Mucosa of rectum (tissue), 2 donors: ENCODE data around the gene FOXA1.

ENCODE experiments used
- H3K27ac ChIP-seq, 2 donors: one replicate each; pipeline ENCODE4 v1.7.0; 2013; ENCODE audit warnings: inconsistent platforms in 2 of 2, low read depth in 2 of 2, low read length in 2 of 2
- H3K27me3 ChIP-seq, 2 donors: one replicate each; pipeline ENCODE4 v1.7.0; 2013; ENCODE audit warnings: low read length in 2 of 2; ENCODE audit not compliant: control insufficient read depth in 2 of 2, insufficient read depth in 2 of 2
- H3K36me3 ChIP-seq, 2 donors: one replicate each; pipeline ENCODE4 v1.7.0; 2013; ENCODE audit warnings: low read length in 2 of 2; ENCODE audit not compliant: control insufficient read depth in 2 of 2, insufficient read depth in 2 of 2
- H3K4me1 ChIP-seq, 2 donors: one replicate each; pipeline ENCODE4 v1.7.0; 2013; ENCODE audit warnings: low read length in 2 of 2, mild to moderate bottlenecking in 1 of 2; ENCODE audit not compliant: control insufficient read depth in 2 of 2, insufficient read depth in 2 of 2
- H3K4me3 ChIP-seq, 2 donors: one replicate each; pipeline ENCODE4 v1.7.0; 2013; ENCODE audit warnings: low read length in 2 of 2
- H3K9ac ChIP-seq, 2 donors: one replicate each; pipeline ENCODE4 v1.7.0; 2013; ENCODE audit warnings: low read length in 2 of 2, low read depth in 1 of 2, mild to moderate bottlenecking in 1 of 2
- H3K9me3 ChIP-seq, 2 donors: one replicate each; pipeline ENCODE4 v1.7.0; 2013; ENCODE audit warnings: low read length in 2 of 2; ENCODE audit not compliant: control insufficient read depth in 2 of 2
- donor health status: healthy.
- donor health status: Normal muscosa, but diverticular disease.

FOXA1 gene

DNA sequence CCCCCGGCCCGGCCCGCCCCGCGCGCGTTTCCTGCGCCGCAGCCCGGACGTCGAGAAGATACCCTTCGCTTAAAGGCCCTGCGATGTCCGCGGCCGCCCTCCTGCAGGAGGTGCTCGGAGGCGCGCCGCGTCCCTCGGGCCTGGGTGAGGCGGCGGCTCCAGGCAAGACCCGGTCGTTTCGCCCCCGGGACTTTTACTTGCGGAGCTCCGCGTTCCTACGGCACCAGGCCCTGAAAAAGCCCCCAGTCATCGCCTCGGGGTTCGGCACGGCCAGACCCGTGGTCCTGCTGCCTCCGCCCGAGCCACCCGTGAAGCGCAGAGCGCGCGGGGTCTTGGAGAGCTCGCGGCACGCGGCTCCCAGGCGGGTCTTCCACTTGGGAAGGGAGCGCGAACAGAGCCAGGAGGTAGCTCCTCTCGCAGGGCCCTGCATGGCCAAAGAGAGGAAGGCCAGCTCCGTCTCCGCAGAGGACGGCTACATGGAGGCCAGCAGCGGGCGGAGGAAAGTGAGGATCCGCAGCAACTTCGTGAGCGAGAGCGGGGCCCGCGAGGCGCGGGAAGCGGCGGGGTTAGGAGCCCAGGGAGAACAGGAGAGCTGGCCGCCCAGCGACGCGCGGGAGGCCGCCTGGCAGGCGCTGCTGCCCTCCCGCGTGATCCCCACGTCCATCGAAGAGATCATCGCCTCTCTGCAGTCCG lies 27.3 kb upstream of the FOXA1 start:
- H3K9me3 ChIP-seq = no peaks in the 10 kb centered on the region
- H3K36me3 ChIP-seq = no peaks in the 10 kb centered on the region
- H3K27ac ChIP-seq = no peak overlapping the region
- H3K4me1 ChIP-seq = peaks cover 0 to 2% of the 10 kb centered on the region in 2 donors
- no peak overlapping the region for H3K4me3 ChIP-seq
- H3K27me3 ChIP-seq = peaks cover 0 to 2% of the 10 kb centered on the region in 2 donors
- no peak overlapping the region for H3K9ac ChIP-seq

DNA sequence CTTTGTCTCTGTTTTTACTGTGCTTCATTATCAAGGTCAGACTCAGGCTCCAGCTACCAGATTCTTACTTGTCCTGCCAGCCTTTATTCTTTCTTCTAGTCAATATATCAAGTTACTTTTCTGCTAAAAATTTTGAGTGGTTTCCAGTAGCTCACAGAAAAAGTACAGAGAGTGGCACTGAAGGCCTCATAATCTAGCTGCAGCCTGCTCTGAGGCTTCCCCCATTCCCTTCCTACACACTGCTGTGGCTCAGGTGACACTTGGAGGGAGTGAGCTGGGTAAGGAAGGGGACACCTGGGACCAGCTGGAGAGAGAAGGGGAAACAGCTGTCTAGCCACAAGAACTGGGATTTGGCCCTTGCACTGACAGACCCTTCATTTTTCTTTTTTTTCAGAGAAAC lies 25.8 kb upstream of the FOXA1 start:
- Histone ChIP-seq H3K4me1 (peaks cover 0 to 2% of the 10 kb centered on the region in 2 donors), H3K9ac (no peak overlapping the region), H3K27ac (no peak overlapping the region), H3K9me3 (peaks cover 0 to 5% of the 10 kb centered on the region in 2 donors), H3K27me3 (peaks cover 0 to 2% of the 10 kb centered on the region in 2 donors), H3K4me3 (no peak overlapping the region), H3K36me3 (no peaks in the 10 kb centered on the region)

DNA sequence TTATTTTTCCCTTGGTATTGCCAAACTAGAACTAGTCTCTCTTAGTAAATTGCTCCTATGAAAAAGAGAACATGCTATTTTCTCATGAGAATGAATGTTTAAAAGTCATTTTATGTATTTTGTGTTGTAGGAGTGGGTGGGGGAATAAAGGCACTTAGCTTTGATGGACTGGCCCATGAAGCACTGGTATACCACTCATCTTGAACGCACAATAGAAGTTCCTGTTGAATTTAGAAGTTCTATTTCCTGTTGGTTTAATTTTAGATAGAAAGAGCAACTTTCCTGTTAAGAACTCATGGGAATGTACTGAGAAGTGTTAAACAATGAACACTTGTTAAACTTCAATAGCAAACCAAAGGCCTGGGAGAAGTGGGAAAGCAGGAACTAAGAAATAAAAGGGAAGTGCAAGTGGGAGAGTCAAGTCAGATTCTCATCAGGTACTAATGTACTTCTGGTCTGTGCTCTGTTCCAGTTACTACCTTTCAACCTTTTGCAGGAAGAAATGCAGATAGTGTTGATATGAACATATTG lies 23.5 kb upstream of the FOXA1 start:
- Histone ChIP-seq H3K4me1 (peaks cover 0 to 2% of the 10 kb centered on the region in 2 donors), H3K27ac (no peak overlapping the region), H3K36me3 (no peaks in the 10 kb centered on the region), H3K9ac (no peak overlapping the region), H3K27me3 (peaks cover 0 to 2% of the 10 kb centered on the region in 2 donors), H3K4me3 (no peak overlapping the region), H3K9me3 (peaks cover 0 to 8% of the 10 kb centered on the region in 2 donors)

DNA sequence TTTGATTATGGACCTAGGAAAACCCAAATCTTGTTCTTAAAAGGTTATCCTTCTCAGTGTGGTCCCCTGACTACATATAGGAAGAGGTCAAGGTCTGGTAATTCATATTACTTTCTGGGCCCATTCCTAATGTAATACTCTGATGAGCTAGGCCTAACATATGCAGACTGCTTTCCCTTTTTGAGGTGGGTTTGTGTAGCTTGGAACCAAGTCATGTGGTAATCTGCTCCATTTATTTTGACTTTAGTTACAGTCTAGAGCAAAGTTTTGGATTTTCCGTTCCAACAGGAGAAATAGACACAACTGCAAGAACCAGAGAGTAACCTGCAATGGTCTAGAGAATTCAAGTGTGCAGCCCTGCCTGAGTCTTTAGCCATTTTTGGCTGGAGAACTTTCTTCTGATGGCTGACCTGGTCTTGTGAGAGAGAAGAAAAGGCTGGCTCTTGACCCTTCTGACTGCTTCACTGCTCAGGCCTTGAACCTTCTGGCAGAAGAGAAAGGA lies 22.9 kb upstream of the FOXA1 start:
- Histone ChIP-seq H3K36me3 (no peaks in the 10 kb centered on the region), H3K4me3 (no peak overlapping the region), H3K27ac (no peak overlapping the region), H3K9ac (no peak overlapping the region), H3K9me3 (peaks cover 0 to 8% of the 10 kb centered on the region in 2 donors), H3K4me1 (peaks cover 0 to 2% of the 10 kb centered on the region in 2 donors), H3K27me3 (peaks cover 0 to 2% of the 10 kb centered on the region in 2 donors)

DNA sequence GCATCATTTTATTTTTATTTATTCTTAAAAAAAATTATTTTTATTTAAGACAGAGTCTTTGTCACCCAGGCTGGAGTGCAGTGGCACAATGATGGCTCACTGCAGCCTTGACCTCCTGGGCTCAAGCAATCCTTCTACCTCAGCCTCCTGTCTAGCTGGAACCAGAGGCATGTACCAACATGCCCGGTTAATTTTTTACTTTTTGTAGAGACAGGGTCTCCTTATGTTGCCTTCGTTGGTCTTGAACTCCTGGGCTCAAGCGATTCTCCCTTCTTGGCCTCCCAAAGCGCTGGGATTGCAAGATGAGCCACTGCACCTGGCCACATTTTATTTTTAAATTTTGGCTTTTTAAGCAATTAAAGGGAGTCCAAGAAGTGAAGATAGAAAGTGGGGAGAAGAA lies 21.8 kb upstream of the FOXA1 start:
- H3K27ac ChIP-seq = no peak overlapping the region
- H3K27me3 ChIP-seq = peaks cover 0 to 2% of the 10 kb centered on the region in 2 donors
- H3K9ac ChIP-seq = no peak overlapping the region
- H3K36me3 ChIP-seq = no peaks in the 10 kb centered on the region
- peaks cover 0 to 2% of the 10 kb centered on the region in 2 donors for H3K4me1 ChIP-seq
- H3K4me3 ChIP-seq = no peak overlapping the region
- peaks cover 0 to 8% of the 10 kb centered on the region in 2 donors for H3K9me3 ChIP-seq

DNA sequence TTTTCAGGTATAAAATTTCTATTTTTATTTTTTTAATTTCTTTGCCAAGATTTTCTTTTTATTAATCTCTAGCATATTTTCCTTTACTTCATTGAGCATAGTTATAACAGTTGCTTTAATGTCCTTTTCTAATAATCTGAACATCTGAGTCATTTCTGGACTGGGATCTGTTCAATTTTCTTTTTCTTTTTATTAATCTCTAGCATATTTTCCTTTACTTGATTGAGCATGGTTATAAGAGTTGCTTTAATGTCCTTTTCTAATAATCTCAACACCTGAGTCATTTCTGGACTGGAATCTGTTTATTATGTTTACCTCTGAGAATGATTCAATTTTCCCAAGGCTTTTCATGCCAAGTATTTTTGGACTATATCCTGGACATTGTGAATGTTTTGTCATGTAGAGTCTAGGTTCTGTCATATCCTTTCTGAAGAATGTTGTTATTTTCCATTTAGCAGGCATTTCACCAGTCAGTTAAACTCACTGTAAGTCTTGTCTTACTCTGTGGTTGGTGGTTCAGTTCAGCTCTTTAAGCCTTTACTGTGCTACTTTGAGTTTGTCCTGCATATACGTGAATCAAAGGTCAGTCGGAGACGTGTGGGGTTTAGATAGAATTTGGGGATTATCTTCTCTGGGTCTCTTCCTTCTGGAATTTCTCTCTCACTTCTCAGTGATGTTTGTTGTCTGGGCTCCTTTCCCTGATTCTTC lies 20.7 kb upstream of the FOXA1 start:
- Histone ChIP-seq H3K9ac (no peak overlapping the region), H3K36me3 (no peaks in the 10 kb centered on the region), H3K4me3 (no peak overlapping the region), H3K4me1 (peaks cover 0 to 2% of the 10 kb centered on the region in 2 donors), H3K27me3 (no peaks in the 10 kb centered on the region), H3K27ac (no peak overlapping the region), H3K9me3 (peaks cover 0 to 8% of the 10 kb centered on the region in 2 donors)

DNA sequence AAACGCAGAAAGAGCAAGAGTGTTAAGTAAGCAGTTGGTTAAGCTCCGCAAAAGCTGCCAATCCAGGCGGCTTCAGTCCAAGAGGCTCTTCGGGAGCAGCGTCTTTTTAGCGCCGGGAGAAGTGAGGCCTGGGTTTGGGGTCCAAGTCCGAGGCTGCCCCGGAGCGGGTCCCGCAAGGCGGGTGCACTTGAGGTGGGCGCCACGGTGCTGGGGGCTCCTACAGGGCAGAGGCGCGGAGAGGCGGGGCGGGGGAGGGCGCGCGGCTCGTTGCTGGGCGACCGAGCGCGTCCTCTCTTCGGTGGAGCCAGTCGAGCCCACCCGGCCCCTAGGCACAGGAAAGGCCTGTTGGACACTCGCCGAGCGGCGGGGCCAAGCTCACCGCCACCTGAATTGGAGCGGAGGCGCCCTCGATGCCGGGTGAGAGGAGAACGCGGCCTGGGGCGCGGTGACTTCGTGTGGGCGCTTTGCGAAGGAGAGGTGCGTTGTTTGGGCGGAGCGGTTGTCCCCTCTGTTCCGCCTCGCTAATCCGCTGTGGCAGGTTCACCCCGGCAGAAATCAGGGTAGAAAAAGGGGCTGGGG lies 16.0 kb upstream of the FOXA1 start:
- Histone ChIP-seq H3K4me3 (no peak overlapping the region), H3K9ac (no peak overlapping the region), H3K4me1 (no peaks in the 10 kb centered on the region), H3K9me3 (peaks cover 0 to 4% of the 10 kb centered on the region in 2 donors), H3K36me3 (no peaks in the 10 kb centered on the region), H3K27ac (no peak overlapping the region), H3K27me3 (no peaks in the 10 kb centered on the region)

DNA sequence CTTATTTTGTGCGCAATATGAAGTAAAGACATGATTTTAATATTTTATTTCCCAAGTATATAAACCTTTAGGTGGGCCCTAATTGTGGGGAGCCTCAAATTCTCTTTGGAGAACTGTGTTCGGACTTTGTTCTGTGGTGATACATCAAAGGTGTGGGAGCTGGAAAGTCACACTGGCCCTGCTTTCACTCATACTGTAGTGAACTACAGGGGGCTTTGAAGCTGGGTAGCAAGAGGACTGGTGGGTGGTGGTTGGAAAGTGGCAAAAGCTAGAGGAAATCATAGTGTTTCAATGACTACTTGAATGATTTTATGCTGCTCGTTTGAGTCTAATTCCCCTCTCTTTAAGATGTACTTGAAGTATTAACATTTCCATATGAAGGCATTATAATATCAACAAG lies 13.6 kb upstream of the FOXA1 start:
- H3K4me1 ChIP-seq = no peaks in the 10 kb centered on the region
- no peak overlapping the region for H3K27ac ChIP-seq
- H3K4me3 ChIP-seq = no peak overlapping the region
- H3K9me3 ChIP-seq = no peaks in the 10 kb centered on the region
- H3K36me3 ChIP-seq = no peaks in the 10 kb centered on the region
- peaks cover 0 to 3% of the 10 kb centered on the region in 2 donors for H3K27me3 ChIP-seq
- H3K9ac ChIP-seq = no peak overlapping the region

DNA sequence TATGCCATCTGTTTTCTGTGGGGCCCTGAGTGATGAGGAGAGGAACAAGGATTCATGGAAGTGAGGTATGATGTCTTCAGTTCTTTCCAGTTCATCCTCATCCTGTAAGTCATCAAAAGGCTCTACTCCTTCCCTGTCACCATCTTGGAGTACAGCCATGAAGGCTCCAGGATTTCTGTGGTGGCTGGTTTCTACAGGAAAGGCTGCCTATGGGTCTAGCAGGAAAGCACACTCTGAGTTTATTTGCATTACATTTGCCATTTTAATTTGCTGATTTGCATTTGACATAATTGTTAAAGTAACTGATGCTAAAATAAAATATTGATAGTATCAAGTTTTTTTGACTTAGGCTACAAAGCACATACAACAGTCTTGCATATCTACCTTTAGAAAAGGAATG lies 11.6 kb upstream of the FOXA1 start:
- H3K27ac ChIP-seq = no peak overlapping the region
- H3K27me3 ChIP-seq = peaks cover 5 to 12% of the 10 kb centered on the region in 2 donors
- H3K9me3 ChIP-seq = no peaks in the 10 kb centered on the region
- peaks cover 7 to 10% of the 10 kb centered on the region in 2 donors for H3K4me1 ChIP-seq
- H3K4me3 ChIP-seq = no peak overlapping the region
- H3K36me3 ChIP-seq = no peaks in the 10 kb centered on the region
- no peak overlapping the region for H3K9ac ChIP-seq
